Dermis blood vessel endothelial cell (primary cell): ENCODE measurements around the gene OVCA2. TPM values are rescaled to one million over a fixed set of nuclear protein-coding genes. Genes with fewer than 3 reads are reported as not detected.
A peak's percentile ranks its signal among the peaks of the same experiment; 100 is the strongest.

Experiments used
- DNase-seq: peaks from one replicate; pipeline ENCODE4 v3.0.0; 2010
- total RNA-seq: library from RNA; depleted of rRNA; stranded (reverse); fragments of >200 nt; gene quantifications from 2 replicates; pipeline ENCODE4 v1.2.3, GENCODE V29; 2014

Gene OVCA2
- total RNA-seq, 1 donor from 2014 or later, result 77.1 TPM

- no peak for DNase-seq
Observed at GRCh38 chr17:2015314-2015713, 26.5 kb upstream of the OVCA2 start.

GRCh38 chr17:2016494-2016893 is 25.3 kb upstream of the OVCA2 start:
- no peak for DNase-seq

GRCh38 chr17:2017274-2017941 is 24.4 kb upstream of the OVCA2 start:
- no peak for DNase-seq

- no peak for DNase-seq
Observed at GRCh38 chr17:2018716-2019510, 22.9 kb upstream of the OVCA2 start.

GRCh38 chr17:2019723-2020122 is 22.1 kb upstream of the OVCA2 start:
- no peak for DNase-seq

GRCh38 chr17:2020721-2021120 is 21.1 kb upstream of the OVCA2 start:
- DNase-seq, result peak; percentile 57

GRCh38 chr17:2022647-2023240 is 19.1 kb upstream of the OVCA2 start:
- DNase-seq, result no peak

GRCh38 chr17:2023256-2023655 is 18.6 kb upstream of the OVCA2 start:
- no peak for DNase-seq

- DNase-seq, result peak; percentile 39
Observed at GRCh38 chr17:2023692-2024571, 17.9 kb upstream of the OVCA2 start.

- no peak for DNase-seq
Observed at GRCh38 chr17:2024572-2025219, 17.1 kb upstream of the OVCA2 start.

GRCh38 chr17:2025220-2025621 is 16.6 kb upstream of the OVCA2 start, which contains the start of gene RTN4RL1:
RTN4RL1 (minus strand) TSS chr17:2025334; CDS start chr17:2024865, 469 bp downstream.
- peak; percentile 18 for DNase-seq

GRCh38 chr17:2025622-2026309 is 16.1 kb upstream of the OVCA2 start:
- peak; percentile 75 for DNase-seq

GRCh38 chr17:2027528-2028233 is 14.1 kb upstream of the OVCA2 start:
- no peak for DNase-seq

- no peak for DNase-seq
Observed at GRCh38 chr17:2028234-2028614, 13.6 kb upstream of the OVCA2 start.

GRCh38 chr17:2028737-2029136 is 13.1 kb upstream of the OVCA2 start:
- no peak for DNase-seq

GRCh38 chr17:2029911-2030778 is 11.7 kb upstream of the OVCA2 start, which contains the start of gene DPH1:
DPH1 (plus strand) TSS chr17:2030153; CDS start chr17:2030170, 17 bp downstream.
- DNase-seq, result peak; percentile 92

- DNase-seq, result peak; percentile 94
Observed at GRCh38 chr17:2030779-2031163, 11.1 kb upstream of the OVCA2 start.

GRCh38 chr17:2033153-2033552 is 8.7 kb upstream of the OVCA2 start:
- DNase-seq, result no peak

- no peak for DNase-seq
Observed at GRCh38 chr17:2034157-2034556, 7.7 kb upstream of the OVCA2 start.
